ENCODE results near the gene FSTL5. TPM values are rescaled to one million over a fixed set of nuclear protein-coding genes. Genes with fewer than 3 reads are reported as not detected.
A peak's percentile ranks its signal among the peaks of the same experiment; 100 is the strongest.

The FSTL5 gene
- polyA plus RNA-seq, 6 donors from 2014 or later, result not detected

- ATAC-seq (ENCODE audit: low read depth in 2 of 2) (no peak), DNase-seq (no peak)
- Mint-ChIP-seq H3K4me3 (no peak overlapping the region), H3K9me3 (peaks cover 0 to 3% (median 0%) of the 10 kb centered on the region in 7 donors), H3K27ac (no peak overlapping the region), H3K27me3 (no peaks in the 10 kb centered on the region), H3K36me3 (no peaks in the 10 kb centered on the region), H3K4me1 (no peaks in the 10 kb centered on the region)
These were observed 256.8 kb downstream of the FSTL5 start for GRCh38 chr4:161906836-161907589.

GRCh38 chr4:161900110-161900509, 263.7 kb downstream of the FSTL5 start:
- DNase-seq, result no peak
- no peak for ATAC-seq (ENCODE audit: low read depth in 2 of 2)
- H3K9me3 Mint-ChIP-seq, result peaks cover 0 to 6% (median 2%) of the 10 kb centered on the region in 7 donors
- no peaks in the 10 kb centered on the region for H3K27me3 Mint-ChIP-seq
- H3K4me3 Mint-ChIP-seq, result peak overlapping the region in 1 of 8 donors; percentile 3
- no peaks in the 10 kb centered on the region for H3K4me1 Mint-ChIP-seq
- no peaks in the 10 kb centered on the region for H3K36me3 Mint-ChIP-seq
- no peak overlapping the region for H3K27ac Mint-ChIP-seq

GRCh38 chr4:161894493-161895167, 269.2 kb downstream of the FSTL5 start:
- no peak for DNase-seq
- H3K27ac Mint-ChIP-seq, result no peak overlapping the region
- no peak overlapping the region for H3K4me3 Mint-ChIP-seq
- no peaks in the 10 kb centered on the region for H3K4me1 Mint-ChIP-seq
- no peaks in the 10 kb centered on the region for H3K36me3 Mint-ChIP-seq
- peaks cover 0 to 2% (median 0%) of the 10 kb centered on the region in 7 donors for H3K9me3 Mint-ChIP-seq
- no peaks in the 10 kb centered on the region for H3K27me3 Mint-ChIP-seq
- no peak for ATAC-seq (ENCODE audit: low read depth in 2 of 2)

GRCh38 chr4:161894014-161894413, 269.8 kb downstream of the FSTL5 start:
- H3K4me3 Mint-ChIP-seq, result no peak overlapping the region
- no peak overlapping the region for H3K27ac Mint-ChIP-seq
- H3K27me3 Mint-ChIP-seq, result no peaks in the 10 kb centered on the region
- H3K36me3 Mint-ChIP-seq, result no peaks in the 10 kb centered on the region
- no peak for DNase-seq
- H3K4me1 Mint-ChIP-seq, result no peaks in the 10 kb centered on the region
- ATAC-seq (ENCODE audit: low read depth in 2 of 2), result no peak
- H3K9me3 Mint-ChIP-seq, result peaks cover 0 to 2% (median 0%) of the 10 kb centered on the region in 7 donors

- H3K9me3 Mint-ChIP-seq, result no peaks in the 10 kb centered on the region
- H3K27ac Mint-ChIP-seq, result no peak overlapping the region
- DNase-seq (no peak), ATAC-seq (ENCODE audit: low read depth in 2 of 2) (no peak)
- no peaks in the 10 kb centered on the region for H3K36me3 Mint-ChIP-seq
- no peaks in the 10 kb centered on the region for H3K4me1 Mint-ChIP-seq
- no peaks in the 10 kb centered on the region for H3K27me3 Mint-ChIP-seq
- H3K4me3 Mint-ChIP-seq, result no peak overlapping the region
These were observed 270.2 kb downstream of the FSTL5 start for GRCh38 chr4:161893566-161893965.

- no peaks in the 10 kb centered on the region for H3K27me3 Mint-ChIP-seq
- H3K4me3 Mint-ChIP-seq, result no peak overlapping the region
- no peaks in the 10 kb centered on the region for H3K4me1 Mint-ChIP-seq
- H3K9me3 Mint-ChIP-seq, result no peaks in the 10 kb centered on the region
- DNase-seq (no peak), ATAC-seq (ENCODE audit: low read depth in 2 of 2) (no peak)
- no peak overlapping the region for H3K27ac Mint-ChIP-seq
- H3K36me3 Mint-ChIP-seq, result no peaks in the 10 kb centered on the region
These were observed 270.8 kb downstream of the FSTL5 start for GRCh38 chr4:161892951-161893350.

- Mint-ChIP-seq H3K27me3 (no peaks in the 10 kb centered on the region), H3K4me3 (no peak overlapping the region), H3K4me1 (no peaks in the 10 kb centered on the region), H3K9me3 (peaks cover 0 to 6% (median 0%) of the 10 kb centered on the region in 7 donors), H3K36me3 (no peaks in the 10 kb centered on the region), H3K27ac (no peak overlapping the region)
- no peak for DNase-seq
- no peak for ATAC-seq (ENCODE audit: low read depth in 2 of 2)
These were observed 280.6 kb downstream of the FSTL5 start for GRCh38 chr4:161883157-161883556.

GRCh38 chr4:161881370-161881769, 282.4 kb downstream of the FSTL5 start:
- DNase-seq (no peak), ATAC-seq (ENCODE audit: low read depth in 2 of 2) (no peak)
- Mint-ChIP-seq H3K9me3 (peaks cover 0 to 6% (median 0%) of the 10 kb centered on the region in 7 donors), H3K4me3 (no peak overlapping the region), H3K27me3 (no peaks in the 10 kb centered on the region), H3K4me1 (no peaks in the 10 kb centered on the region), H3K36me3 (no peaks in the 10 kb centered on the region), H3K27ac (no peak overlapping the region)

GRCh38 chr4:161869511-161869910, 294.3 kb downstream of the FSTL5 start:
- Mint-ChIP-seq H3K4me3 (no peak overlapping the region), H3K27ac (no peak overlapping the region), H3K9me3 (peaks cover 0 to 4% (median 0%) of the 10 kb centered on the region in 7 donors), H3K27me3 (no peaks in the 10 kb centered on the region), H3K4me1 (no peaks in the 10 kb centered on the region), H3K36me3 (no peaks in the 10 kb centered on the region)
- DNase-seq (no peak), ATAC-seq (ENCODE audit: low read depth in 2 of 2) (no peak)

GRCh38 chr4:161856711-161857326, 307.0 kb downstream of the FSTL5 start:
- Mint-ChIP-seq H3K27ac (no peak overlapping the region), H3K9me3 (peaks cover 0 to 10% (median 5%) of the 10 kb centered on the region in 7 donors), H3K4me1 (no peaks in the 10 kb centered on the region), H3K36me3 (no peaks in the 10 kb centered on the region), H3K27me3 (no peaks in the 10 kb centered on the region), H3K4me3 (no peak overlapping the region)
- DNase-seq (no peak), ATAC-seq (ENCODE audit: low read depth in 2 of 2) (no peak)

- no peaks in the 10 kb centered on the region for H3K27me3 Mint-ChIP-seq
- DNase-seq (no peak), ATAC-seq (ENCODE audit: low read depth in 2 of 2) (no peak)
- H3K36me3 Mint-ChIP-seq, result no peaks in the 10 kb centered on the region
- H3K9me3 Mint-ChIP-seq, result peaks cover 0 to 18% (median 8%) of the 10 kb centered on the region in 7 donors
- H3K27ac Mint-ChIP-seq, result no peak overlapping the region
- no peaks in the 10 kb centered on the region for H3K4me1 Mint-ChIP-seq
- H3K4me3 Mint-ChIP-seq, result no peak overlapping the region
These were observed 313.2 kb downstream of the FSTL5 start for GRCh38 chr4:161850631-161851030.

GRCh38 chr4:161841759-161842158, 322.0 kb downstream of the FSTL5 start:
- ATAC-seq (ENCODE audit: low read depth in 2 of 2), result no peak

GRCh38 chr4:161829591-161829990, 334.2 kb downstream of the FSTL5 start:
- Mint-ChIP-seq H3K27me3 (no peaks in the 10 kb centered on the region), H3K4me1 (no peaks in the 10 kb centered on the region), H3K27ac (no peak overlapping the region), H3K4me3 (no peak overlapping the region), H3K36me3 (no peaks in the 10 kb centered on the region), H3K9me3 (peaks cover 0 to 6% (median 3%) of the 10 kb centered on the region in 7 donors)
- DNase-seq (no peak), ATAC-seq (ENCODE audit: low read depth in 2 of 2) (no peak)

More at GRCh38 chr4:161841759-161842158, 322.0 kb downstream of the FSTL5 start:
- Mint-ChIP-seq H3K27ac (no peak overlapping the region), H3K27me3 (no peaks in the 10 kb centered on the region), H3K9me3 (peaks cover 0 to 9% (median 0%) of the 10 kb centered on the region in 7 donors), H3K4me3 (no peak overlapping the region), H3K4me1 (no peaks in the 10 kb centered on the region), H3K36me3 (no peaks in the 10 kb centered on the region)
- DNase-seq, result no peak

- Mint-ChIP-seq H3K27ac (no peak overlapping the region), H3K4me3 (no peak overlapping the region), H3K9me3 (peaks cover 0 to 7% (median 4%) of the 10 kb centered on the region in 7 donors), H3K4me1 (no peaks in the 10 kb centered on the region), H3K27me3 (no peaks in the 10 kb centered on the region), H3K36me3 (no peaks in the 10 kb centered on the region)
- no peak for DNase-seq
- no peak for ATAC-seq (ENCODE audit: low read depth in 2 of 2)
These were observed 335.7 kb downstream of the FSTL5 start for GRCh38 chr4:161828061-161828460.
